K562 (cell line): ENCODE measurements around the gene RHOC. TPM values are rescaled to one million over a fixed set of nuclear protein-coding genes. Genes with fewer than 3 reads are reported as not detected.

Experiments
- ARID3B ChIP-seq: fragments of 250-450 bp; sonication (Bioruptor Pico); IDR thresholded peaks from 2 replicates; pipeline ENCODE4 v1.4.0; 2020; ENCODE audit warnings: borderline replicate concordance
- BDP1 ChIP-seq: IDR thresholded peaks from 3 replicates; pipeline ENCODE4 v1.6.1; 2011; ENCODE audit not compliant: insufficient read length, insufficient read depth
- CBX2 ChIP-seq: fragments of 200-600 bp; sonication (generic); IDR thresholded peaks from one replicate; pipeline ENCODE4 v1.6.1; 2012; ENCODE audit warnings: mild to moderate bottlenecking, low read length, inconsistent platforms; ENCODE audit not compliant: insufficient read depth, poor library complexity, severe bottlenecking
- CHCHD3 ChIP-seq: fragments of 250-450 bp; sonication (Bioruptor Pico); IDR thresholded peaks from 2 replicates; pipeline ENCODE4 v2.1.2; 2022; ENCODE audit warnings: mild to moderate bottlenecking
- HOXB6 ChIP-seq: fragments of 250-450 bp; sonication (Bioruptor Pico); IDR thresholded peaks from 2 replicates; pipeline ENCODE4 v1.5.1; 2022; ENCODE audit warnings: mild to moderate bottlenecking, borderline replicate concordance
- MAZ ChIP-seq, 2 experiments: fragments of 450-650 bp in 1 of 2; sonication (generic) in 1 of 2; formaldehyde crosslinking; IDR thresholded peaks in 1 of 2; conservative IDR thresholded peaks in 1 of 2; 2 replicates each; pipeline versions ENCODE4 v1.4.0 to v1.5.0; 2020; ENCODE audit warnings: mild to moderate bottlenecking in 1 of 2, missing genetic modification reagents in 1 of 2
- NFRKB ChIP-seq: fragments of 450-650 bp; IDR thresholded peaks from 2 replicates; pipeline ENCODE4 v1.6.1; 2016; ENCODE audit warnings: low read depth
- PRDM10 ChIP-seq: fragments of 450-650 bp; IDR thresholded peaks from 2 replicates; pipeline ENCODE4 v1.6.1; 2018; ENCODE audit not compliant: partially characterized antibody
- TBP ChIP-seq: optimal IDR thresholded peaks from 2 replicates; pipeline ENCODE3; 2011; ENCODE audit warnings: low read depth, low read length, improper control_type of control experiment
- TFE3 ChIP-seq: fragments of 450-650 bp; formaldehyde crosslinking; IDR thresholded peaks from 2 replicates; pipeline ENCODE4 v1.4.0; 2020; ENCODE audit warnings: mild to moderate bottlenecking, mixed read lengths
- ZNF318 ChIP-seq, 2 experiments: fragments of 450-650 bp; IDR thresholded peaks; 2 replicates each; pipeline ENCODE4 v1.6.1; 2016; ENCODE audit warnings: mild to moderate bottlenecking in 2 of 2, borderline replicate concordance in 1 of 2, low read depth in 1 of 2, moderate library complexity in 1 of 2
- polyA plus RNA-seq, 8 experiments: library from polyadenylated mRNA; depleted of rRNA in 4 of 8; stranded (reverse) in 5 of 8; unstranded in 3 of 8; fragments of >200 nt; fragmentation: Nextera tagmentation in 2 of 8; fragmentation: Illumina TruSeq in 1 of 8; extraction: Ambion mirVana in 2 of 8; extraction: Trizol in 1 of 8; gene quantifications; 2 replicates each; pipeline versions ENCODE4 v1.2.1 to v1.2.3, GENCODE V29; 2011 to 2014; ENCODE audit warnings: inconsistent platforms in 1 of 8, missing spikeins in 1 of 8
- total RNA-seq, 7 experiments: library from RNA; depleted of rRNA in 6 of 7; stranded (reverse); fragments of >200 nt in 6 of 7; fragmentation: Illumina TruSeq in 2 of 7; extraction: Trizol in 2 of 7; gene quantifications; 2 replicates each; pipeline versions ENCODE4 v1.2.1 to v1.2.3, GENCODE V29; 2011 to 2021; ENCODE audit warnings: low replicate concordance in 1 of 7

RHOC gene
- total and polyA plus RNA-seq, 9 of the 15 experiments (the other 6 are each of a cell fraction or from before 2014, with no cell fraction given): 35.2 to 364 (median 204) TPM

- TF ChIP-seq TFE3 (CRISPR knock-in tag) (no peak; the same call in 1 of the 2 replicates), NFRKB (peak; percentile 78; the same call in 1 of the 2 replicates), CBX2 (no peak), PRDM10 (no peak), BDP1 (no peak), ARID3B (CRISPR knock-in tag) (no peak), MAZ (CRISPR knock-in tag; conservative IDR thresholded peaks at IDR 0.05 in 1 of 2, IDR thresholded peaks at IDR 0.05 in 1 of 2) (peak; percentile 71 to 87), CHCHD3 (CRISPR knock-in tag) (peak; percentile 14; the same call in 1 of the 2 replicates), TBP (no peak), ZNF318 (IDR thresholded peaks at IDR 0.05; ENCODE audit: borderline replicate concordance in 1 of 2, low read depth in 1 of 2) (peak in 1 of 2 experiments; percentile 66; a peak in 1 of 4 replicates), HOXB6 (0 out of 2 replicates have a peak, but pooled peaks have one; percentile 3)
These were observed 32.4 kb downstream of the RHOC start, which contains the start of gene MOV10 (continued) for GRCh38 chr1:112674440-112674985.
